Hair follicular keratinocyte (primary cell): ENCODE results near the gene NGB. TPM values are rescaled to one million over a fixed set of nuclear protein-coding genes. Genes with fewer than 3 reads are reported as not detected.

ENCODE experiments used
- total RNA-seq: library from RNA; depleted of rRNA; stranded (reverse); fragments of >200 nt; gene quantifications from 2 replicates; pipeline ENCODE4 v1.2.3, GENCODE V29; 2015

NGB gene, protein sequence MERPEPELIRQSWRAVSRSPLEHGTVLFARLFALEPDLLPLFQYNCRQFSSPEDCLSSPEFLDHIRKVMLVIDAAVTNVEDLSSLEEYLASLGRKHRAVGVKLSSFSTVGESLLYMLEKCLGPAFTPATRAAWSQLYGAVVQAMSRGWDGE
- total RNA-seq, result not detected in 2 replicates

DNA sequence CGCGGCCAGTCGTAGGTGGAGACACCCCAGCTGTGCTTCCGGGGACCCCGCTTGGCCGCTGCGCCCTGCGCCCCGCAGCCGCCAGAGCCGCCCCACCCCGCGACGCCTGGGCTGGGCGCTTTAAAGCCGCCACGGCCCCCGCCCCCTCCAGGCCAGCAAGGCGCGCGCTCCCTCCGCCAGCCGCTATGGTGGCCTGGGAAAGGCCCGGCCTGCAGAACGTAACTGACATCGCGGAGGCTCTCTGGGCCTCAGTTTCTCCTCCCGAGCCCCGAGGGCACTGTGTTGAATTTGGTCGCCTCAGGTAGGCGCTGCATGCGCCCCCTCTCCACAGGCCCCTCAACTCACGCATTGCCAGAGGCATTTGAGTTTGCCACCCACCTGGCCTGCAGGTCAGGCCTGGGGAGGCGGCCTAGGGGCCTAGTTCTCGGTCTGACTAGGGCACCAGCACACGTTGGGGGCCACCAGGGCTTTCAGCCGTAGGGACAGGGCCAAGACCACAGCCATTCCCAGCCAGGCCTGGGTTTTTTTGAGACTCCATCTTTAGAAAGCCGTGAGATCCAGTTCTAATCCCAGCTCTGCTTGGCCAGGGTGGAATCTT lies at the start of gene NGB:
NGB (minus strand) TSS at position 94 of the 598 bp plus-strand sequence. CDS start 269 bp downstream, outside the sequence.

DNA sequence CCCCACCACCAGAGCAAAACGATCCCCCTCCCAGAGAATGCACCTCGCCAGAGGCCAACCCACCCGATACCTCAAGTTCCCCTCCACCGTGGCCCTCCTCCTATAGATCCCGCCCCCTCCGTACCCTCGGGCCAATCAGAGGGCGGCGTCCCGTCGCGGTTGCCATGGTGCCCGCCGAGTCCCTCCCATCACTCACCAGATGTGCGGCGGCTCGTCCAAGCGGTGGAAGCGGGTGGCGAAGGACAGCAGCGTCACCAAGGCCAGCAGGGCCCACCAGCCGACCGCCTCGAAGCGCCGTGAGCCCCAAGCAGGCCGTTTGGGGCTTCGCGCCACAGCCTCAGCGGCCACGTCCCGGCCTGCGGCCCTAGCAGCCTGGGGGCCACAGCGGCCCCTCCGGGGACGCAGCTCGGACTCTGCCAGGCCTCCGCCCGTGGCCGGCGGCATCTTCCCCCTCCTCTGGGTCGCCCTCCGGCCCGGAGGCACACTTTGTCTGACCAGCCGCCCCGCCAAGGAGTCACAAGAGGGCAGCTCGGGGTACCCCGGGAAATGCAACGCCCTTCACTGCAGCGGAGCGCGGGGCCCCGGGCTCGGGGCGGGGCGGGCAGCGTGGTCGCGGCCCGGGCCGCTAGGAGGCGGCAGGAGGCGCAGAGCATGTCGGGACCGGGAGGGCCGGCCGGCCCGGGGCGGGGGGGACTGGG lies 49.4 kb upstream of the NGB start, which contains the start of gene POMT2:
POMT2 (minus strand) TSS at position 646 of the 698 bp plus-strand sequence; CDS start at position 444, 202 bp downstream.

Other genes with a start within 250 kb of the NGB start
- 52.6 and 75.9 TPM in 2 replicates for gene IRF2BPL, start 242.5 kb downstream of the NGB start, total RNA-seq
- gene CIPC, start 172.9 kb downstream of the NGB start, total RNA-seq, result 6.4 and 8.3 TPM in 2 replicates
- not detected in 2 replicates for gene ZDHHC22, start 129.4 kb downstream of the NGB start, total RNA-seq
- 0.08 and 1.9 TPM in 2 replicates for gene TMEM63C, start 89.4 kb downstream of the NGB start, total RNA-seq
- gene POMT2, start 49.7 kb upstream of the NGB start, total RNA-seq, result 10.4 and 11.8 TPM in 2 replicates
- 45.5 and 50.1 TPM in 2 replicates for gene GSTZ1, start 49.8 kb upstream of the NGB start, total RNA-seq
- gene TMED8, start 105.9 kb upstream of the NGB start, total RNA-seq, result 8.3 and 9.2 TPM in 2 replicates
- 0.19 and 0.39 TPM in 2 replicates for gene SAMD15, start 106.2 kb upstream of the NGB start, total RNA-seq
- not detected in 2 replicates for gene NOXRED1, start 152.3 kb upstream of the NGB start, total RNA-seq
- gene VIPAS39, start 186.4 kb upstream of the NGB start, total RNA-seq, result 10.9 and 12.6 TPM in 2 replicates
- gene AHSA1, start 186.9 kb upstream of the NGB start, total RNA-seq, result 108 and 213 TPM in 2 replicates
- 0.11 TPM in 1 of 2 replicates, not detected in the other for gene ISM2, start 227.6 kb upstream of the NGB start, total RNA-seq